GM18505 (cell line): ENCODE data around the gene MSH3.
"Not testable (repeated sequence)": the region's sequence is repeated elsewhere in the genome, so short reads cannot be mapped to it uniquely, and the experiment has no call there.

Experiments used
- ATAC-seq: cut with Tn5 transposase; IDR thresholded peaks from one replicate; pipeline ENCODE4 v1.9.1; 2021; ENCODE audit not compliant: unreplicated experiment
- POLR2A ChIP-seq: IDR thresholded peaks from 4 replicates; pipeline ENCODE4 v1.6.1; 2011; ENCODE audit warnings: borderline replicate concordance; ENCODE audit not compliant: insufficient read depth, insufficient read length; ENCODE audit errors: extremely low read depth

The MSH3 gene

GRCh38 chr5:80864706-80865435 lies 210.4 kb downstream of the MSH3 start:
- ATAC-seq: peak; percentile 65
- no peak for TF ChIP-seq POLR2A

GRCh38 chr5:80865551-80865950 lies 211.1 kb downstream of the MSH3 start:
- no peak for TF ChIP-seq POLR2A
- no peak for ATAC-seq

GRCh38 chr5:80866371-80866770 lies 211.9 kb downstream of the MSH3 start:
- no peak for TF ChIP-seq POLR2A
- ATAC-seq: no peak

- no peak for TF ChIP-seq POLR2A
- ATAC-seq: no peak
These were observed 212.8 kb downstream of the MSH3 start for GRCh38 chr5:80867233-80867632.

GRCh38 chr5:80870442-80870841 lies 216.0 kb downstream of the MSH3 start:
- ATAC-seq: no peak

GRCh38 chr5:80871541-80871961 lies 217.1 kb downstream of the MSH3 start:
- ATAC-seq: no peak

More at GRCh38 chr5:80870442-80870841, 216.0 kb downstream of the MSH3 start:
- TF ChIP-seq POLR2A: no peak

GRCh38 chr5:80874162-80874561 lies 219.7 kb downstream of the MSH3 start:
- ATAC-seq: no peak
- TF ChIP-seq POLR2A: no peak

More at GRCh38 chr5:80871541-80871961, 217.1 kb downstream of the MSH3 start:
- no peak for TF ChIP-seq POLR2A

- TF ChIP-seq POLR2A: no peak
- ATAC-seq: no peak
These were observed 223.1 kb downstream of the MSH3 start for GRCh38 chr5:80877592-80877991.

- no peak for ATAC-seq
- no peak for TF ChIP-seq POLR2A
These were observed 227.3 kb downstream of the MSH3 start for GRCh38 chr5:80881726-80882125.

GRCh38 chr5:80883390-80883789 lies 228.9 kb downstream of the MSH3 start:
- ATAC-seq: not testable (repeated sequence)

GRCh38 chr5:80884086-80884813 lies 229.8 kb downstream of the MSH3 start:
- ATAC-seq: no peak
- TF ChIP-seq POLR2A: no peak

GRCh38 chr5:80884929-80885328 lies 230.5 kb downstream of the MSH3 start:
- TF ChIP-seq POLR2A: no peak
- ATAC-seq: no peak

- no peak for ATAC-seq
- TF ChIP-seq POLR2A: no peak
These were observed 231.0 kb downstream of the MSH3 start for GRCh38 chr5:80885396-80886000.

- no peak for TF ChIP-seq POLR2A
- no peak for ATAC-seq
These were observed 239.6 kb downstream of the MSH3 start for GRCh38 chr5:80894083-80894482.
